Mesendoderm (in vitro differentiated cells): ENCODE results near the gene XKR3.

Experiments used
- DNase-seq: peaks from one replicate; pipeline ENCODE4 v3.0.0; 2013
- H2AK5ac ChIP-seq: 2 replicates; pipeline ENCODE4 v1.6.1; 2013; ENCODE audit warnings: low read length, inconsistent platforms
- H2BK120ac ChIP-seq: 2 replicates; pipeline ENCODE4 v1.6.1; 2013; ENCODE audit warnings: low read depth, mild to moderate bottlenecking, low read length, moderate library complexity, mixed read lengths
- H2BK15ac ChIP-seq: replicated peaks from 2 replicates; pipeline ENCODE4 v1.6.1; 2013; ENCODE audit warnings: low read depth, mild to moderate bottlenecking, moderate library complexity
- H2BK5ac ChIP-seq: 2 replicates; pipeline ENCODE4 v1.6.1; 2013; ENCODE audit warnings: low read length, inconsistent platforms
- H3K18ac ChIP-seq: 2 replicates; pipeline ENCODE4 v1.6.1; 2013; ENCODE audit warnings: mild to moderate bottlenecking, low read length, mixed read lengths
- H3K23ac ChIP-seq: one replicate; pipeline ENCODE4 v1.6.1; 2013; ENCODE audit warnings: low read length
- H3K27ac ChIP-seq: 2 replicates; pipeline ENCODE4 v1.5.1; 2013; ENCODE audit warnings: low read depth, mild to moderate bottlenecking, inconsistent platforms, low read length, moderate library complexity
- H3K27me3 ChIP-seq: 2 replicates; pipeline ENCODE4 v1.6.1; 2013; ENCODE audit warnings: low read length, control low read depth, mild to moderate bottlenecking, inconsistent platforms; ENCODE audit not compliant: insufficient read depth, poor library complexity
- H3K36me3 ChIP-seq: 2 replicates; pipeline ENCODE4 v1.6.1; 2013; ENCODE audit warnings: low read length, inconsistent platforms; ENCODE audit not compliant: control insufficient read depth, insufficient read depth
- H3K4ac ChIP-seq: one replicate; pipeline ENCODE4 v1.6.1; 2013; ENCODE audit warnings: low read depth, mild to moderate bottlenecking, low read length, moderate library complexity
- H3K4me1 ChIP-seq: 2 replicates; pipeline ENCODE4 v1.6.1; 2013; ENCODE audit warnings: low read depth, low read length, inconsistent platforms; ENCODE audit not compliant: control insufficient read depth
- H3K4me2 ChIP-seq: 2 replicates; pipeline ENCODE4 v1.6.1; 2013; ENCODE audit warnings: low read length
- H3K4me3 ChIP-seq: 2 replicates; pipeline ENCODE4 v1.5.1; 2013; ENCODE audit warnings: mild to moderate bottlenecking, low read length
- H3K56ac ChIP-seq: one replicate; pipeline ENCODE4 v1.6.1; 2013; ENCODE audit warnings: low read length
- H3K79me1 ChIP-seq: 2 replicates; pipeline ENCODE4 v1.6.1; 2013; ENCODE audit warnings: low read length, inconsistent platforms
- H3K79me2 ChIP-seq: 2 replicates; pipeline ENCODE4 v1.6.1; 2013; ENCODE audit warnings: mild to moderate bottlenecking, low read length; ENCODE audit not compliant: control insufficient read depth, insufficient read depth
- H3K9ac ChIP-seq: 2 replicates; pipeline ENCODE4 v1.6.1; 2013; ENCODE audit warnings: low read length, inconsistent platforms
- H4K5ac ChIP-seq: one replicate; pipeline ENCODE4 v1.6.1; 2013; ENCODE audit warnings: low read length
- H4K8ac ChIP-seq: one replicate; pipeline ENCODE4 v1.6.1; 2013; ENCODE audit warnings: low read depth, mild to moderate bottlenecking, control low read depth, low read length, moderate library complexity
- WGBS: extraction: QIAGEN DNeasy Blood & Tissue Kit; methylation state at CpG from one replicate; pipeline ENCODE4 v1.1.7; 2013; ENCODE audit warnings: low lambda C conversion rate, missing lambda C conversion rate; ENCODE audit not compliant: insufficient coverage; ENCODE audit errors: extremely low coverage; 5-methylcytosine and 5-hydroxymethylcytosine counted together

XKR3 gene

DNA sequence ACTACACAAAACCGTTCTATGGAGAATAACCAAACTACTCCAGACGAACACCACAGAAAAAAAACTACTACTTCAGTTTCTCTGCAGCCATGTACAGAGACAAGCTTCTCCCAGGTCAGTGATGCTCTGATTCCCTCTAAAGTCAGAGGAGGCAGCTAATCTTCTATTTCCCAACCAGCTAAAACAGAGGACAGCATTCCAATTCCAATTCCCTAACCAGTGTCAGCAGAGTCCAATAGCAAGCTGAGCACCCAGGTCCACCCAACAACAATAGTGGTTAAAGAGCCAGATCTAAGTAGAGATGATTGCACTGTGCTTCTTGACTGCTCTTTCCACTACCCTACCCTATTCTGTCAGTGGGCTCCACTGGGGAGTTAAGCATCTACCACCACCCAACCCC is 6.7 kb downstream of the XKR3 start:
- Histone ChIP-seq H3K27ac (no peak overlapping the region), H3K4me2 (no peak overlapping the region)

GRCh38 chr22:16815073-16815472 is 10.1 kb downstream of the XKR3 start:
- Histone ChIP-seq H2BK120ac (no peak overlapping the region), H2BK5ac (no peak overlapping the region), H2BK15ac (no peak overlapping the region), H4K5ac (no peak overlapping the region), H3K18ac (no peak overlapping the region), H3K4me2 (no peak overlapping the region), H3K4me3 (no peak overlapping the region), H3K27me3 (no peaks in the 10 kb centered on the region), H3K4ac (no peak overlapping the region), H2AK5ac (no peak overlapping the region), H3K79me1 (no peaks in the 10 kb centered on the region), H3K36me3 (no peaks in the 10 kb centered on the region), H4K8ac (no peak overlapping the region), H3K9ac (no peak overlapping the region), H3K56ac (no peak overlapping the region), H3K23ac (no peak overlapping the region), H3K4me1 (no peaks in the 10 kb centered on the region), H3K27ac (no peak overlapping the region), H3K79me2 (no peaks in the 10 kb centered on the region)
- WGBS: no CpG with 5 or more reads among the region's 1 CpG
- no peak for DNase-seq

More for the DNA sequence above, 6.7 kb downstream of the XKR3 start:
- no peaks in the 10 kb centered on the region for H3K4me1 ChIP-seq
- H4K5ac ChIP-seq: no peak overlapping the region
- no peak overlapping the region for H2AK5ac ChIP-seq
- H2BK5ac ChIP-seq: no peak overlapping the region
- H3K4me3 ChIP-seq: no peak overlapping the region
- H4K8ac ChIP-seq: no peak overlapping the region
- DNase-seq: no peak
- no peak overlapping the region for H3K56ac ChIP-seq
- no CpG with 5 or more reads among the region's 2 CpGs for WGBS
- no peak overlapping the region for H3K9ac ChIP-seq
- no peak overlapping the region for H2BK120ac ChIP-seq
- H3K79me2 ChIP-seq: no peaks in the 10 kb centered on the region
- H3K4ac ChIP-seq: no peak overlapping the region
- no peaks in the 10 kb centered on the region for H3K79me1 ChIP-seq
- no peaks in the 10 kb centered on the region for H3K36me3 ChIP-seq
- H3K23ac ChIP-seq: no peak overlapping the region
- H2BK15ac ChIP-seq: no peak overlapping the region
- no peaks in the 10 kb centered on the region for H3K27me3 ChIP-seq
- no peak overlapping the region for H3K18ac ChIP-seq

- no peak overlapping the region for H2BK5ac ChIP-seq
These were observed 14.9 kb downstream of the XKR3 start for GRCh38 chr22:16810188-16810802.

GRCh38 chr22:16808744-16809143 is 16.5 kb downstream of the XKR3 start:
- WGBS: 100% methylated on average over 1 of the region's 2 CpGs
- Histone ChIP-seq H2BK15ac (no peak overlapping the region), H2AK5ac (no peak overlapping the region), H3K4ac (no peak overlapping the region), H2BK120ac (no peak overlapping the region), H3K4me3 (no peak overlapping the region), H3K27me3 (no peaks in the 10 kb centered on the region), H3K36me3 (no peaks in the 10 kb centered on the region), H3K79me1 (no peaks in the 10 kb centered on the region), H3K18ac (no peak overlapping the region), H4K5ac (no peak overlapping the region), H3K4me1 (no peaks in the 10 kb centered on the region), H3K79me2 (no peaks in the 10 kb centered on the region), H2BK5ac (no peak overlapping the region), H4K8ac (no peak overlapping the region), H3K23ac (no peak overlapping the region), H3K9ac (no peak overlapping the region), H3K56ac (no peak overlapping the region), H3K27ac (no peak overlapping the region), H3K4me2 (no peak overlapping the region)
- no peak for DNase-seq

More at GRCh38 chr22:16810188-16810802, 14.9 kb downstream of the XKR3 start:
- Histone ChIP-seq H4K8ac (no peak overlapping the region), H3K79me1 (no peaks in the 10 kb centered on the region), H3K79me2 (no peaks in the 10 kb centered on the region), H3K18ac (no peak overlapping the region), H3K4me1 (no peaks in the 10 kb centered on the region), H4K5ac (no peak overlapping the region), H2BK15ac (no peak overlapping the region), H3K4me3 (no peak overlapping the region), H3K36me3 (no peaks in the 10 kb centered on the region), H3K4ac (no peak overlapping the region), H3K56ac (no peak overlapping the region), H3K23ac (no peak overlapping the region), H2AK5ac (no peak overlapping the region), H3K27ac (no peak overlapping the region), H3K27me3 (no peaks in the 10 kb centered on the region), H2BK120ac (no peak overlapping the region), H3K9ac (no peak overlapping the region), H3K4me2 (no peak overlapping the region)
- WGBS: no CpG with 5 or more reads among the region's 4 CpGs
- DNase-seq: no peak

GRCh38 chr22:16807109-16807508 is 18.1 kb downstream of the XKR3 start:
- no peak overlapping the region for H3K56ac ChIP-seq
- no peak overlapping the region for H3K4me3 ChIP-seq
- no peak for DNase-seq

DNA sequence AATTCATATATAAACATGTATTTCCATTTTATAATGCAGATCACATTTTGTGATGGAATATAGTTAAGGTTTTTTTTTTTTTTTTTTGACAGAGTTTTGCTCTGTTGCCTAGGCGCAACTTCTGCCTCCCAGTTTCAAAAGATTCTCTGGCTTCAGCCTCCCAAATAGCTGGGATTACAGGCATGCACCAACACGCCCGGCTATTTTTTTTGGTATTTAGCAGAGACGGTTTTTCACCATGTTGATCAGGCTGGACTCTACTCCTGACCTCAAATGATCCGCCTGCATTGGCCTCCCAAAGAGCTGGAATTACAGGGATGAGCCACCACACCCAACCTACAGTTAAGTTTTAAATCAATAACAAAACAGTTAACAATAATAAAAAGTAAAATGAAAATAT is 18.8 kb downstream of the XKR3 start:
- no peaks in the 10 kb centered on the region for H3K4me1 ChIP-seq
- H3K23ac ChIP-seq: no peak overlapping the region
- no peak overlapping the region for H3K56ac ChIP-seq
- DNase-seq: peak; percentile 11
- H2BK15ac ChIP-seq: no peak overlapping the region
- no peaks in the 10 kb centered on the region for H3K79me1 ChIP-seq
- no peak overlapping the region for H2BK5ac ChIP-seq
- no peak overlapping the region for H3K4me3 ChIP-seq
- no peak overlapping the region for H3K9ac ChIP-seq
- no peak overlapping the region for H3K18ac ChIP-seq
- peak overlapping the region; percentile 82 for H2BK120ac ChIP-seq
- H4K8ac ChIP-seq: no peak overlapping the region
- no peak overlapping the region for H2AK5ac ChIP-seq
- no peak overlapping the region for H3K27ac ChIP-seq
- no peak overlapping the region for H3K4ac ChIP-seq
- no peak overlapping the region for H4K5ac ChIP-seq
- no peaks in the 10 kb centered on the region for H3K27me3 ChIP-seq
- no peaks in the 10 kb centered on the region for H3K36me3 ChIP-seq
- no CpG with 5 or more reads among the region's 5 CpGs for WGBS
- no peaks in the 10 kb centered on the region for H3K79me2 ChIP-seq
- H3K4me2 ChIP-seq: no peak overlapping the region

More at GRCh38 chr22:16807109-16807508, 18.1 kb downstream of the XKR3 start:
- Histone ChIP-seq H3K23ac (no peak overlapping the region), H3K18ac (no peak overlapping the region), H3K36me3 (no peaks in the 10 kb centered on the region), H4K8ac (no peak overlapping the region), H2BK5ac (no peak overlapping the region), H2BK120ac (no peak overlapping the region), H3K4ac (no peak overlapping the region), H2BK15ac (no peak overlapping the region), H3K4me1 (no peaks in the 10 kb centered on the region), H3K79me1 (no peaks in the 10 kb centered on the region), H3K27me3 (no peaks in the 10 kb centered on the region), H4K5ac (no peak overlapping the region), H2AK5ac (no peak overlapping the region), H3K27ac (no peak overlapping the region), H3K4me2 (no peak overlapping the region), H3K9ac (no peak overlapping the region), H3K79me2 (no peaks in the 10 kb centered on the region)
- WGBS: no CpG with 5 or more reads among the region's 2 CpGs
